ENCODE results near the gene NAXE.
"Not testable (repeated sequence)": the region's sequence is repeated elsewhere in the genome, so short reads cannot be mapped to it uniquely, and the experiment has no call there.

Gene NAXE

DNA sequence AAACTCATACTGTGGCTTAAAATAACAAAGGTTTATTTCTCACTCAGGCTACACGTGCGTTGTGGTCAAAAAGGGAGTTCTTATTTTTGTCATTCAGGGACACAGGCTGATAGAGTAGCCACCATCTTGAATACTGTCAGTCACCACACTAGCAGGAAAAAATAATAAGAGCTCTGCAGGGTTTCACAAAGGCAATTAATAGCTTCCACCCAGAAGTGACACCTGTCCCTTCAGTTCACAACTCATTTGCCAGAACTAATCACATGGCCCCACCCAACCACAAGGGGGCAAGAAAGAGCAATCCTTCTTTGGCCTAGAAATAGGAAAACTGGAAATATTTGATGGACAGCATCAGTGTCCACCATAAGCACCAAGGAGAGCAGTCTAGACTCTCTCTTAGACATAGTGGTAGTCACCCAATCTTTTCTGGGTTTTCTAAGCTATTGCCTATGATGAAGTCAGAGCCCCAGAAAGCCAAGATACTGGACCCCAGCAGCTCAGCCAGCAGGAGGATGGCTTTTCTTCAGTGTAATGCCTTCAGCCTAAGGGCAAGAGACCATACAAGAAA lies 35.8 kb downstream of the NAXE start:
- H3K27ac ChIP-seq (ENCODE audit: low read length), result no peak overlapping the region

GRCh38 chr1:156629823-156630449 lies 38.4 kb downstream of the NAXE start:
- no peaks in the 10 kb centered on the region for H3K9me3 ChIP-seq (ENCODE audit: insufficient read depth, low read depth, low read length)
- H3K9ac ChIP-seq (ENCODE audit: low read depth, low read length), result no peak overlapping the region
- H3K36me3 ChIP-seq (ENCODE audit: insufficient read depth, low read depth, low read length), result no peaks in the 10 kb centered on the region
- no peaks in the 10 kb centered on the region for H3K4me1 ChIP-seq (ENCODE audit: insufficient read depth, low read length)
- no peak overlapping the region for H3K4me3 ChIP-seq (ENCODE audit: low read length)
- H3K27ac ChIP-seq (ENCODE audit: low read length), result no peak overlapping the region
- peaks cover 45% of the 10 kb centered on the region for H3K27me3 ChIP-seq (ENCODE audit: insufficient read depth, low read length)

More for the DNA sequence above, 35.8 kb downstream of the NAXE start:
- Histone ChIP-seq H3K27me3 (ENCODE audit: insufficient read depth, low read length) (peaks cover 50% of the 10 kb centered on the region), H3K4me3 (ENCODE audit: low read length) (no peak overlapping the region), H3K4me1 (ENCODE audit: insufficient read depth, low read length) (no peaks in the 10 kb centered on the region), H3K9ac (ENCODE audit: low read depth, low read length) (no peak overlapping the region), H3K9me3 (ENCODE audit: insufficient read depth, low read depth, low read length) (no peaks in the 10 kb centered on the region), H3K36me3 (ENCODE audit: insufficient read depth, low read depth, low read length) (no peaks in the 10 kb centered on the region)

- not testable (repeated sequence) for H3K9ac ChIP-seq (ENCODE audit: low read depth, low read length); H3K9me3 ChIP-seq (ENCODE audit: insufficient read depth, low read depth, low read length); H3K36me3 ChIP-seq (ENCODE audit: insufficient read depth, low read depth, low read length); H3K27ac ChIP-seq (ENCODE audit: low read length); H3K4me1 ChIP-seq (ENCODE audit: insufficient read depth, low read length); H3K4me3 ChIP-seq (ENCODE audit: low read length)
- H3K27me3 ChIP-seq (ENCODE audit: insufficient read depth, low read length), result peaks cover 45% of the 10 kb centered on the region
These were observed 39.6 kb downstream of the NAXE start for GRCh38 chr1:156631152-156631551.

DNA sequence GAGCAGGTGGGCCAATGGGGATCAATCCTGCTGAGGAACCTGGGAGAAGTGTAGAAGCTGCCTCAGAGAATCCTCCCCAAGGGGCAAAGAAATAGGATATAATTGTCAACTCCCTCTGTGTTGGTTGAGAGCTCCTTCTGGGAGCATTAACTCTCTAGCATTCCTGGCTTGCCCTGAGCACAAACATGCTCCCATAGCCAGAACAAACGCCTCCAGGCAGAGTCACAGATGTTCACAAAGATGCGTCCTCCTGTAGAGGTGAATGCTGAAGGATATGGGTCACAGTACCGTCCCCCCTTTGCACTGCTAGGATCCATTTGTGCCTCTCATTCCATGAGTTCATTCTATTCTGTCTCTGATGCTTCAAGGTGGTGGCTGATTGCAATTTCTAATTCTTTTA lies 40.8 kb downstream of the NAXE start:
- Histone ChIP-seq H3K9ac (ENCODE audit: low read depth, low read length) (no peak overlapping the region), H3K27ac (ENCODE audit: low read length) (no peak overlapping the region), H3K4me3 (ENCODE audit: low read length) (no peak overlapping the region)

GRCh38 chr1:156638189-156638985 lies 46.8 kb downstream of the NAXE start:
- peaks cover 91% of the 10 kb centered on the region for H3K27me3 ChIP-seq (ENCODE audit: insufficient read depth, low read length)

More for the DNA sequence above, 40.8 kb downstream of the NAXE start:
- no peaks in the 10 kb centered on the region for H3K4me1 ChIP-seq (ENCODE audit: insufficient read depth, low read length)
- H3K9me3 ChIP-seq (ENCODE audit: insufficient read depth, low read depth, low read length), result no peaks in the 10 kb centered on the region
- no peaks in the 10 kb centered on the region for H3K36me3 ChIP-seq (ENCODE audit: insufficient read depth, low read depth, low read length)
- H3K27me3 ChIP-seq (ENCODE audit: insufficient read depth, low read length), result peaks cover 46% of the 10 kb centered on the region

DNA sequence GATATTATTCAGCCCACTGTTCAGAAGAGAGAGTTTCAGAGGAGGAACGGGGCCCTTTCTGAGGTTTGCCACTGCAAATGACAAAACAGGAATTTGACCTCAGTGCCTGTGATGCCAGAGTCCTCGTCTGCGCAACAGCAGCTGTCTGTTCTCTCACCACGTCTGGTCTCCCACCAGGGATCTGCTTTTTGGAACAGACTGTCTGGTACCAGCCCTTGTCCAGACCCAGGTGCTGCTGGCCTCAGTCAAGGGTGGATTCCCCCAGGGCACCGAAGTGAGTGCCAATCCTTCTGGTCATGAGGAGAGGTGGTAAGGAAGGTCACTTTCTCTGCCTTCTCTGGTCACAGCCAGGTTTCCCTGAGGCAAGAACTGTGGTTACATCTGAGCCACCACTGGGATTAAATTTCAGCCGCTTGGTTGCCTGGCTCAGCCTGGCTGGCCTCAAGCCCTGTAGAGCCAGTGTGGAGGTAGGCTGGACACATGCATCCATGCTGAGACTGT lies 48.1 kb downstream of the NAXE start:
- no peak overlapping the region for H3K9ac ChIP-seq (ENCODE audit: low read depth, low read length)
- no peaks in the 10 kb centered on the region for H3K4me1 ChIP-seq (ENCODE audit: insufficient read depth, low read length)
- H3K27ac ChIP-seq (ENCODE audit: low read length), result no peak overlapping the region
- H3K4me3 ChIP-seq (ENCODE audit: low read length), result no peak overlapping the region
- peaks cover 95% of the 10 kb centered on the region for H3K27me3 ChIP-seq (ENCODE audit: insufficient read depth, low read length)
- H3K9me3 ChIP-seq (ENCODE audit: insufficient read depth, low read depth, low read length), result no peaks in the 10 kb centered on the region
- H3K36me3 ChIP-seq (ENCODE audit: insufficient read depth, low read depth, low read length), result no peaks in the 10 kb centered on the region

More at GRCh38 chr1:156638189-156638985, 46.8 kb downstream of the NAXE start:
- no peak overlapping the region for H3K9ac ChIP-seq (ENCODE audit: low read depth, low read length)
- H3K4me1 ChIP-seq (ENCODE audit: insufficient read depth, low read length), result no peaks in the 10 kb centered on the region
- no peaks in the 10 kb centered on the region for H3K9me3 ChIP-seq (ENCODE audit: insufficient read depth, low read depth, low read length)
- no peak overlapping the region for H3K4me3 ChIP-seq (ENCODE audit: low read length)
- no peaks in the 10 kb centered on the region for H3K36me3 ChIP-seq (ENCODE audit: insufficient read depth, low read depth, low read length)
- no peak overlapping the region for H3K27ac ChIP-seq (ENCODE audit: low read length)

DNA sequence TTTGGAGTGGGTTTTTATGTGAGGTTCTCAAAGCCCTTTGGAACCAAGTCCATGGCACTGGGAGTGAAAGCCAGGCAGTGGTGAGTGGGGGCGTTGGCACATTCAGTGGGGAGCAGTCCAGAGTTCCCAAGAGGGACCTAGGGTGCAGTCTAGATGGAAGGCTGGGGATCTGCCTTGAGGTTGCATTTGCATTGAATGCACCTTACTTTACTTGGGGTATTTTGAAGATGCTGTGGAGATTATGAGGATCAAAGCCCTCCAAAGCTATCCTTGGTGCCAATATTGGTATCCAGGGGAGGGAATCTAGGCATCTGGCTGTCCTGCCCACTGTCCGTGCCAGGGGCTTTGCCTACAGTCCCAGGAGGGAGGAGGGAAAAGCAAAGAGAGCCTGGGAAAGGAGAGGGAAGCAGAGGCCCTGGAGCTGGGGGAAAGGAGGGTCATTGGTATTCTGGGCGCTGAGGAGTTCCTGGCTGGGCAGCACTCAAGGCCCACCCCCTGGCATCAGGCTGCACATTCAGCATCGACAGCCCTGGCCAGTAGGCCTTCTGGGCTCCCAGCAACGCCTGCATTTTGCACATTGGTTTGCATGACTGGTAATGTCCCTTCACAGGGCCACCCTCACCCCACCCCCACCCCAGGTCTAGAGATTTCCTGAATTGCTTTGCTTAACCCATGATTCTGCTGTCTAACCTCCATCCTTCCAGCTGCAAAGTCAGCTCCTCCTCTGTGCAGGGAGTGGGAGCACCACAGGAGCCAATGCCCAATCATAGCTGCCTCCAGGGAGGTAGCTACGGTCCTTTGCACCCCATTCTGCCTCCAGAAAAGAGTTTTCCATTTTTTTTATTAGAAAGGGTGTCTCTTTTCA lies 49.5 kb downstream of the NAXE start:
- Histone ChIP-seq H3K27ac (ENCODE audit: low read length) (no peak overlapping the region), H3K9me3 (ENCODE audit: insufficient read depth, low read depth, low read length) (no peaks in the 10 kb centered on the region), H3K4me3 (ENCODE audit: low read length) (peak overlapping the region; percentile 77), H3K9ac (ENCODE audit: low read depth, low read length) (no peak overlapping the region; the same call in 1 of the 2 replicates), H3K4me1 (ENCODE audit: insufficient read depth, low read length) (no peaks in the 10 kb centered on the region), H3K27me3 (ENCODE audit: insufficient read depth, low read length) (peaks cover 95% of the 10 kb centered on the region), H3K36me3 (ENCODE audit: insufficient read depth, low read depth, low read length) (no peaks in the 10 kb centered on the region)

GRCh38 chr1:156641761-156642264 lies 50.2 kb downstream of the NAXE start, which contains the start of gene BCAN:
Gene BCAN, plus strand, starts transcription at chr1:156642117. Its CDS starts 3,938 bp downstream, at chr1:156646055.
- peaks cover 97% of the 10 kb centered on the region for H3K27me3 ChIP-seq (ENCODE audit: insufficient read depth, low read length)
- H3K9ac ChIP-seq (ENCODE audit: low read depth, low read length), result no peak within 1 kb of the TSS; the same call in 1 of the 2 replicates

DNA sequence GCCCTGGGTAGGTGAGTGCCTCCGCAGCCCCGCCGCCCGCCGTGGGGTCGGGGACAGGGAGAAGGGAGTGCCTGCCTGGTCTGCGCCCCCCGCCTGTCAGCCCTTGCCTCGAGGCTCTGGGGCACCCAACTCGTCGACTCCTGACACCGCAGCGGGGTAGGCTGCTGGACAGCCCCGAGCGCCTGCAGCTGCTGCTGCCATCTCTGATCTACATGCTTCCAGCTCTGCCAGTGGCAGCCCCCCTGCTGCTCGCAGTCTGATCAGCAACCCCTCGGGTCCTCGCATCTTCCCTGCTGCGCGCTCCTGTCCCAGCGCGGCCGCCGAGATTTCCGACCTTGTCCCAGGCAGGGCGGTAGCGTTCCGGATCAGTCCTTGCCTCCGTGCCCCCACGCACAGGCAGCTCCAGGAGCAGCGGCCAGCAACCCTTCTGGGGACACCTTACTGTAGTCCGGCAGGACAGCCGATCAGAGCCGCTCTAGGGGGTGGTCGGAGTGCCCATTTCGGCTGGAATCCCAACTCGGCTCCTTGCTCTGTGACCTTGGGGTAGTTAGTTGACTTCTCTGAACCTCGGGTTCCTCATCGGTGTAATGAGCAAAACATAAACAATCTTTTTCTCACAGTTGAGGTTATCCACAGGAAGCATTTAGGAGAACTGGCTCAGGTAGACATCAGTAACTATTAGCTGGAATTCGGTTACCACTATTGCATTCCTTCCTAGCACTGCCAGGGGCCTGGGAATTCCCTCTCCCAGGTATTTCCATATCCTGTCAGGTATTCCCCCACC lies 50.9 kb downstream of the NAXE start:
- Histone ChIP-seq H3K4me1 (ENCODE audit: insufficient read depth, low read length) (no peaks in the 10 kb centered on the region), H3K27ac (ENCODE audit: low read length) (no peak overlapping the region), H3K36me3 (ENCODE audit: insufficient read depth, low read depth, low read length) (no peaks in the 10 kb centered on the region), H3K9me3 (ENCODE audit: insufficient read depth, low read depth, low read length) (no peaks in the 10 kb centered on the region), H3K9ac (ENCODE audit: low read depth, low read length) (no peak overlapping the region), H3K4me3 (ENCODE audit: low read length) (peak overlapping the region; percentile 77), H3K27me3 (ENCODE audit: insufficient read depth, low read length) (peaks cover 96% of the 10 kb centered on the region)

More at GRCh38 chr1:156641761-156642264, 50.2 kb downstream of the NAXE start, which contains the start of gene BCAN:
- Histone ChIP-seq H3K4me3 (ENCODE audit: low read length) (peak within 1 kb of the TSS; percentile 77), H3K4me1 (ENCODE audit: insufficient read depth, low read length) (no peaks in the 10 kb centered on the region), H3K9me3 (ENCODE audit: insufficient read depth, low read depth, low read length) (no peaks in the 10 kb centered on the region), H3K36me3 (ENCODE audit: insufficient read depth, low read depth, low read length) (no peaks in the 10 kb centered on the region), H3K27ac (ENCODE audit: low read length) (no peak within 1 kb of the TSS)

DNA sequence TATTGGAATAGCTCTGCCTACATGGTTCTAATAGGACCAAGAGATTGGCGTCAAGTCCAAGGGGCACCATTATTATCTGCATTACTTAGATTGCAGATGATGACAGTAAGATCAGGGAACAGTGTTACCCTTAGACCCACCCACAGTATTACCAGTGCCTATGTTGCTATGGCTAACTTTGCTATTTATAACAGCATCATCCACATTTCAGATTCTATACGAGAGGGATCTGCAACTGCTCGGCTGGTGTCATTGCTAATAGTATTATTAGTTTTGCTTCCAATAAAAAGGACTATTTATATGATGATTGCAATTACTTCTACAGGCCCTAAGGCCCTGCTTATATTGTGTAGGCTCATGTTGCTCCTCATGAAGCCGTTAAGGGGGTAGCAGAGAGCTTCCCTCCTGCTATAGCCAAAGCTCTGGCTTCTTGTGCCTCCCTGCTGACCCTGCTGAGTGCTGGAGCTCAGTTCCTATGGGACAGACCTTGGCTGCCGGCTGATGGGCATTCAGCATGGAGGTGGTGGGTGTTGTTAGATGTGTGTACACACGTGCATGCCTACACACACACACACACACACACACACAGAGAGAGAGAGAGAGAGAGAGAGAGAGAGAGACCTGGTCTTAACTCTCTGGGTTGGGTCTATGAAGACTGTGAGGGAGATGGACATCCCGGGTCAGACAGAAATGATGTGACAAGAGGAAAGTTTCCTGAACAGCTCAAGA lies 51.6 kb downstream of the NAXE start:
- Histone ChIP-seq H3K9ac (ENCODE audit: low read depth, low read length) (no peak overlapping the region), H3K4me1 (ENCODE audit: insufficient read depth, low read length) (no peaks in the 10 kb centered on the region), H3K4me3 (ENCODE audit: low read length) (no peak overlapping the region; the same call in 1 of the 2 replicates), H3K9me3 (ENCODE audit: insufficient read depth, low read depth, low read length) (no peaks in the 10 kb centered on the region), H3K27ac (ENCODE audit: low read length) (no peak overlapping the region), H3K27me3 (ENCODE audit: insufficient read depth, low read length) (peaks cover 93% of the 10 kb centered on the region), H3K36me3 (ENCODE audit: insufficient read depth, low read depth, low read length) (no peaks in the 10 kb centered on the region)
